Stimulated activated CD4-positive, alpha-beta T cell treated with anti-CD3 and anti-CD28 coated beads, Interleukin-4, amount 100 ng/mL, for 24 hours (primary cell): ENCODE data around the gene GAN.

Source experiments
- DNase-seq: peaks from one replicate; pipeline ENCODE4 v3.0.0-alpha.2; 2020

The GAN gene

GRCh38 chr16:81435103-81435502 lies 120.3 kb downstream of the GAN start:
- DNase-seq, result no peak

- no peak for DNase-seq
These were observed 120.8 kb downstream of the GAN start for GRCh38 chr16:81435567-81435966.

GRCh38 chr16:81436386-81436785 lies 121.6 kb downstream of the GAN start:
- no peak for DNase-seq

GRCh38 chr16:81437865-81438264 lies 123.1 kb downstream of the GAN start:
- no peak for DNase-seq
